Measurements from ENCODE around the gene SCRN2. TPM values are rescaled to one million over a fixed set of nuclear protein-coding genes. Genes with fewer than 3 reads are reported as not detected.

SCRN2 gene
- total and polyA plus RNA-seq, 2 of the 13 experiments (the other 11 are each of a cell fraction or from before 2014, with no cell fraction given): 21.7 to 29.5 TPM

DNA sequence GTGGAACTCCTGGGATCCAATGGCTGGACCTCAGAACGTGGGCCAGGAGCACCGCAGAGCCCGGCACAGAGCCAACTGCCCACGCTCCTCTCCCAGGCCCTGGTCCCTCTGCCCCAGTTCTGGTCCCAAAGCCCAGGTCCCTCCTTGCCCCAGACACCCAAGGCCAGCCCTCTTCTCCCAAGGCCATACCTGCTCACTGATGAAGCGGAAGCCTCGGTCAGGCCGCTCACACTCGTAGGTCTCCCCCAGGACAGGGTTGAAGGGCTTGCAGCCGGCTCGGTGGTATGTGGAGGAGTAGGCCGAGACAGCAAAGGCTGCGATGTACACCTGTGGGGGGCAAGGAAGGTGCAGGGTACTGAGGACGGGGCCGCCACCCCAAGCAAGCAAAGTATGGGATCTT is 28.0 kb downstream of the SCRN2 start:
- Histone ChIP-seq H2AFZ (ENCODE audit: low read length) (no peak overlapping the region), H3K27me3 (ENCODE audit: control insufficient read depth in 1 of 2, insufficient read depth in 2 of 2, low read length in 2 of 2) (no peaks in the 10 kb centered on the region), H3K9me3 (ENCODE audit: low read length) (no peaks in the 10 kb centered on the region), H3K4me1 (ENCODE audit: insufficient read depth, low read length) (peaks cover 12% of the 10 kb centered on the region), H3K79me2 (ENCODE audit: insufficient read depth, low read length) (no peaks in the 10 kb centered on the region), H3K27ac (ENCODE audit: extremely low read length, insufficient read depth, low read length) (no peak overlapping the region), H3K9ac (ENCODE audit: insufficient read depth, low read depth, low read length) (no peak overlapping the region), H3K4me2 (ENCODE audit: low read depth, low read length) (no peak overlapping the region), H3K36me3 (replicated peaks in 1 of 2; ENCODE audit: control insufficient read depth in 1 of 2, insufficient read depth in 2 of 2, low read length in 2 of 2) (peaks cover 17 to 24% of the 10 kb centered on the region in 2 experiments; a peak in 4 of 5 replicates), H4K20me1 (ENCODE audit: insufficient read depth, low read length) (no peaks in the 10 kb centered on the region), H3K4me3 (replicated peaks in 1 of 3; ENCODE audit: insufficient read depth in 1 of 3, low read depth in 2 of 3, low read length in 3 of 3) (no peak overlapping the region)
- WGBS (ENCODE audit: low lambda C conversion rate): 97% methylated on average over 14 of the region's 14 CpGs
- ChIA-PET POLR2A (no interaction called here), CTCF (ENCODE audit: low intra/inter-chr PET ratio, low total read pairs) (no interaction called here)
- intact Hi-C loops (cut with micrococcal nuclease; ENCODE audit: unreplicated experiment) (no loop called here), in situ Hi-C loops (cut with HindIII; ENCODE audit: extremely low pct_ligation_motif_present, low pct_unique_long_range_greater_than_20kb) (no loop called here)
- no peak for TF ChIP-seq TSC22D2 (CRISPR knock-in tag; IDR thresholded peaks at IDR 0.05; ENCODE audit: borderline replicate concordance)
- TF ChIP-seq PHF5A (CRISPR knock-in tag; IDR thresholded peaks at IDR 0.05; ENCODE audit: low read depth, unreplicated experiment): no peak
- TF ChIP-seq SRSF9 (IDR thresholded peaks at IDR 0.05; ENCODE audit: borderline replicate concordance, insufficient read depth, low read depth, low read length, poor library complexity, severe bottlenecking): no peak
- TF ChIP-seq, protein P1, sequence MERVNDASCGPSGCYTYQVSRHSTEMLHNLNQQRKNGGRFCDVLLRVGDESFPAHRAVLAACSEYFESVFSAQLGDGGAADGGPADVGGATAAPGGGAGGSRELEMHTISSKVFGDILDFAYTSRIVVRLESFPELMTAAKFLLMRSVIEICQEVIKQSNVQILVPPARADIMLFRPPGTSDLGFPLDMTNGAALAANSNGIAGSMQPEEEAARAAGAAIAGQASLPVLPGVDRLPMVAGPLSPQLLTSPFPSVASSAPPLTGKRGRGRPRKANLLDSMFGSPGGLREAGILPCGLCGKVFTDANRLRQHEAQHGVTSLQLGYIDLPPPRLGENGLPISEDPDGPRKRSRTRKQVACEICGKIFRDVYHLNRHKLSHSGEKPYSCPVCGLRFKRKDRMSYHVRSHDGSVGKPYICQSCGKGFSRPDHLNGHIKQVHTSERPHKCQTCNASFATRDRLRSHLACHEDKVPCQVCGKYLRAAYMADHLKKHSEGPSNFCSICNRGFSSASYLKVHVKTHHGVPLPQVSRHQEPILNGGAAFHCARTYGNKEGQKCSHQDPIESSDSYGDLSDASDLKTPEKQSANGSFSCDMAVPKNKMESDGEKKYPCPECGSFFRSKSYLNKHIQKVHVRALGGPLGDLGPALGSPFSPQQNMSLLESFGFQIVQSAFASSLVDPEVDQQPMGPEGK (CRISPR knock-in tag; IDR thresholded peaks at IDR 0.05): no peak
- no peak for TF ChIP-seq KAT7 (CRISPR knock-in tag; IDR thresholded peaks at IDR 0.05; ENCODE audit: borderline replicate concordance)
- TF ChIP-seq ZNF777 (CRISPR knock-in tag; IDR thresholded peaks at IDR 0.05): no peak
- TF ChIP-seq JUNB (CRISPR knock-in tag; IDR thresholded peaks at IDR 0.05; ENCODE audit: borderline replicate concordance): no peak
- no peak for DNase-seq (ENCODE audit: low spot score)
- ATAC-seq: no peak
- no peak for FAIRE-seq
- BruUV-seq (replicated peaks): no TSS peak

Data from HepG2 (cell line).